IMR-90 (cell line): ENCODE data around the gene RAB31. TPM values are rescaled to one million over a fixed set of nuclear protein-coding genes. Genes with fewer than 3 reads are reported as not detected.

Experiments used
- ATAC-seq: fragments of 200-7000 bp; cut with Tn5 transposase; 2 replicates; pipeline ENCODE4 v1.9.1; 2020; ENCODE audit warnings: low read depth, mild to moderate bottlenecking, moderate library complexity
- BruUV-seq: library from RNA; stranded (reverse); fragments of 400-500 nt; replicated peaks from 2 replicates; lab custom pipeline; 2021; lab: Mats Ljungman, UMichigan
- CTCF ChIA-PET: fragments of 300-600 bp; formaldehyde crosslinking; extraction: SDS; loops from one replicate; lab custom pipeline; 2021; ENCODE audit warnings: antibody characterized with exemption; lab: Yijun Ruan, JAX
- POLR2A ChIA-PET: fragments of 300-600 bp; sonication (Branson Sonifier 250); formaldehyde crosslinking; loops from one replicate; lab custom pipeline; 2022; ENCODE audit warnings: antibody characterized with exemption; ENCODE audit not compliant: unreplicated experiment; lab: Charles Lee
- DNase-seq: peaks from one replicate; pipeline ENCODE4 v3.0.0; 2013
- H2AFZ ChIP-seq: replicated peaks from 2 replicates; pipeline ENCODE3; 2013; ENCODE audit warnings: low read length, mild to moderate bottlenecking; ENCODE audit not compliant: poor library complexity
- H2AK5ac ChIP-seq: 2 replicates; pipeline ENCODE4 v1.6.1; 2013; ENCODE audit warnings: low read depth, low read length, inconsistent platforms
- H2AK9ac ChIP-seq: replicated peaks from 2 replicates; pipeline ENCODE3; 2013; ENCODE audit warnings: mild to moderate bottlenecking, low read depth, low read length, moderate library complexity; ENCODE audit not compliant: poor library complexity
- H2BK120ac ChIP-seq: 2 replicates; pipeline ENCODE4 v1.6.1; 2013; ENCODE audit warnings: low read depth, low read length, inconsistent platforms
- H2BK15ac ChIP-seq: 3 replicates; pipeline ENCODE4 v1.6.1; 2013; ENCODE audit warnings: low read depth, low read length, inconsistent platforms
- H2BK20ac ChIP-seq: 2 replicates; pipeline ENCODE4 v1.6.1; 2013; ENCODE audit warnings: low read depth, mild to moderate bottlenecking, inconsistent platforms, low read length, moderate library complexity
- H2BK5ac ChIP-seq: 2 replicates; pipeline ENCODE4 v1.6.1; 2013; ENCODE audit warnings: mild to moderate bottlenecking, low read depth, low read length, inconsistent platforms; ENCODE audit not compliant: poor library complexity, severe bottlenecking
- H3K14ac ChIP-seq: replicated peaks from 2 replicates; pipeline ENCODE4 v1.6.1; 2013; ENCODE audit warnings: low read depth, low read length, inconsistent platforms
- H3K18ac ChIP-seq: 2 replicates; pipeline ENCODE4 v1.6.1; 2013; ENCODE audit warnings: low read depth, low read length, control low read depth
- H3K23ac ChIP-seq: 2 replicates; pipeline ENCODE4 v1.6.1; 2013; ENCODE audit warnings: low read depth, low read length, inconsistent platforms
- H3K27ac ChIP-seq: 2 replicates; pipeline ENCODE4 v1.5.1; 2013; ENCODE audit warnings: mild to moderate bottlenecking, control low read depth, low read length; ENCODE audit not compliant: insufficient read depth
- H3K27me3 ChIP-seq: 2 replicates; pipeline ENCODE4 v1.6.1; 2013; ENCODE audit warnings: low read length; ENCODE audit not compliant: control insufficient read depth, insufficient read depth
- H3K36me3 ChIP-seq: 2 replicates; pipeline ENCODE4 v1.6.1; 2013; ENCODE audit warnings: low read length, mixed read lengths; ENCODE audit not compliant: control insufficient read depth, insufficient read depth
- H3K4ac ChIP-seq: 2 replicates; pipeline ENCODE4 v1.6.1; 2013; ENCODE audit warnings: low read depth, low read length, inconsistent platforms
- H3K4me1 ChIP-seq: 2 replicates; pipeline ENCODE4 v1.6.1; 2013; ENCODE audit warnings: low read length, mixed read lengths; ENCODE audit not compliant: control insufficient read depth, insufficient read depth
- H3K4me2 ChIP-seq: 2 replicates; pipeline ENCODE4 v1.6.1; 2013; ENCODE audit warnings: low read depth, mild to moderate bottlenecking, control low read depth, low read length, moderate library complexity
- H3K4me3 ChIP-seq: 2 replicates; pipeline ENCODE4 v1.5.1; 2013; ENCODE audit warnings: low read depth, mild to moderate bottlenecking, control low read depth, low read length, moderate library complexity; ENCODE audit not compliant: insufficient read depth
- H3K56ac ChIP-seq: 2 replicates; pipeline ENCODE4 v1.6.1; 2013; ENCODE audit warnings: low read length, inconsistent platforms; ENCODE audit not compliant: insufficient read depth; ENCODE audit errors: extremely low read depth
- H3K79me1 ChIP-seq, 2 experiments: 2 replicates each; pipeline ENCODE4 v1.6.1; 2013; ENCODE audit warnings: low read length in 2 of 2, inconsistent platforms in 1 of 2, low read depth in 1 of 2
- H3K9ac ChIP-seq: 2 replicates; pipeline ENCODE4 v1.6.1; 2013; ENCODE audit warnings: low read depth, low read length, control low read depth
- H3K9me1 ChIP-seq: 2 replicates; pipeline ENCODE4 v1.6.1; 2013; ENCODE audit warnings: low read length, inconsistent platforms; ENCODE audit not compliant: insufficient read depth
- H3K9me3 ChIP-seq: 2 replicates; pipeline ENCODE4 v1.6.1; 2013; ENCODE audit warnings: low read length; ENCODE audit not compliant: control insufficient read depth, insufficient read depth
- H4K20me1 ChIP-seq: 2 replicates; pipeline ENCODE4 v1.6.1; 2013; ENCODE audit warnings: low read length, inconsistent platforms; ENCODE audit not compliant: insufficient read depth
- H4K5ac ChIP-seq: 2 replicates; pipeline ENCODE4 v1.6.1; 2013; ENCODE audit warnings: mild to moderate bottlenecking, low read depth, low read length, control low read depth
- H4K8ac ChIP-seq, 2 experiments: 2 replicates each; pipeline ENCODE4 v1.6.1; 2013; ENCODE audit warnings: low read depth in 2 of 2, low read length in 2 of 2, control low read depth in 1 of 2, inconsistent platforms in 1 of 2
- H4K91ac ChIP-seq: 2 replicates; pipeline ENCODE4 v1.6.1; 2013; ENCODE audit warnings: low read depth, low read length, inconsistent platforms; ENCODE audit not compliant: insufficient read depth
- BHLHE40 ChIP-seq: fragments of 150-350 bp; IDR thresholded peaks from 2 replicates; pipeline ENCODE4 v1.6.1; 2016; ENCODE audit warnings: mild to moderate bottlenecking, low read depth, low read length
- CEBPB ChIP-seq: IDR thresholded peaks from 2 replicates; pipeline ENCODE4 v1.6.1; 2012; ENCODE audit warnings: low read depth, low read length, improper control_type of control experiment
- CHD1 ChIP-seq: IDR thresholded peaks from 2 replicates; pipeline ENCODE4 v1.6.1; 2012; ENCODE audit warnings: low read depth, low read length, improper control_type of control experiment
- FOS ChIP-seq: fragments of 150-350 bp; IDR thresholded peaks from 2 replicates; pipeline ENCODE4 v1.6.1; 2016; ENCODE audit warnings: low read depth, low read length
- MAFK ChIP-seq: IDR thresholded peaks from 2 replicates; pipeline ENCODE4 v1.6.1; 2012; ENCODE audit warnings: low read depth, low read length, improper control_type of control experiment
- MAZ ChIP-seq: IDR thresholded peaks from 2 replicates; pipeline ENCODE4 v1.6.1; 2012; ENCODE audit warnings: low read depth, mild to moderate bottlenecking, low read length, improper control_type of control experiment, moderate library complexity, borderline replicate concordance
- NFE2L2 ChIP-seq: fragments of 150-350 bp; IDR thresholded peaks from 2 replicates; pipeline ENCODE4 v1.6.1; 2016; ENCODE audit warnings: low read depth, mild to moderate bottlenecking, low read length
- POLR2A ChIP-seq: IDR thresholded peaks from 2 replicates; pipeline ENCODE4 v1.6.1; 2012; ENCODE audit warnings: mild to moderate bottlenecking, low read depth, low read length
- RAD21 ChIP-seq: IDR thresholded peaks from 2 replicates; pipeline ENCODE4 v1.6.1; 2012; ENCODE audit warnings: low read length, improper control_type of control experiment
- RFX5 ChIP-seq: IDR thresholded peaks from 2 replicates; pipeline ENCODE4 v1.8.0; 2012; ENCODE audit warnings: low read depth, mild to moderate bottlenecking, low read length, moderate library complexity
- SMC3 ChIP-seq: fragments of 150-350 bp; IDR thresholded peaks from 2 replicates; pipeline ENCODE4 v1.6.1; 2016; ENCODE audit warnings: low read depth, mild to moderate bottlenecking, antibody characterized with exemption, low read length, moderate library complexity
- USF2 ChIP-seq: fragments of 150-350 bp; IDR thresholded peaks from 2 replicates; pipeline ENCODE4 v1.6.1; 2017; ENCODE audit warnings: mild to moderate bottlenecking, antibody characterized with exemption, low read length, low read depth
- WGBS, 2 experiments: methylation state at CpG; one replicate each; pipeline versions ENCODE4 v1.1.5 to v1.1.7; 2013; ENCODE audit warnings: missing lambda C conversion rate in 2 of 2; ENCODE audit not compliant: insufficient read length in 1 of 2; ENCODE audit errors: extremely low coverage in 2 of 2; 5-methylcytosine and 5-hydroxymethylcytosine counted together
- dilution Hi-C: fragments of 300-500 bp; cut with HindIII; formaldehyde crosslinking; loops from one replicate; pipeline ENCODE4 v1.14.3; 2018; ENCODE audit warnings: low sequenced_read_pairs; ENCODE audit not compliant: unreplicated experiment
- in situ Hi-C: fragments of 300-500 bp; cut with MboI; formaldehyde crosslinking; loops from 3 replicates; pipeline ENCODE4 v1.14.3; 2019; ENCODE audit warnings: low sequenced_read_pairs, inconsistent platforms, mixed read lengths
- intact Hi-C: fragments of 100-400 bp; cut with micrococcal nuclease; formaldehyde crosslinking; loops from 2 replicates; pipeline ENCODE4 v1.10.0; 2022
- polyA plus RNA-seq, 3 experiments: library from polyadenylated mRNA; depleted of rRNA; stranded (reverse); fragments of >200 nt; gene quantifications; 2 replicates each; pipeline ENCODE4 v1.2.3, GENCODE V29; 2012; ENCODE audit warnings: low replicate concordance in 1 of 3
- total RNA-seq: library from RNA; depleted of rRNA; stranded (reverse); fragments of >200 nt; gene quantifications from 2 replicates; pipeline ENCODE4 v1.2.3, GENCODE V29; 2012
- TF ChIP-seq, protein P1 (sequence below): conservative IDR thresholded peaks from 2 replicates; pipeline ENCODE4 v1.5.1; 2012; ENCODE audit warnings: mild to moderate bottlenecking, low read depth, low read length, improper control_type of control experiment

RAB31 gene
- total and polyA plus RNA-seq, 2 of the 4 experiments (the other 2 are of a cell fraction): 13.8 to 26.9 TPM

DNA sequence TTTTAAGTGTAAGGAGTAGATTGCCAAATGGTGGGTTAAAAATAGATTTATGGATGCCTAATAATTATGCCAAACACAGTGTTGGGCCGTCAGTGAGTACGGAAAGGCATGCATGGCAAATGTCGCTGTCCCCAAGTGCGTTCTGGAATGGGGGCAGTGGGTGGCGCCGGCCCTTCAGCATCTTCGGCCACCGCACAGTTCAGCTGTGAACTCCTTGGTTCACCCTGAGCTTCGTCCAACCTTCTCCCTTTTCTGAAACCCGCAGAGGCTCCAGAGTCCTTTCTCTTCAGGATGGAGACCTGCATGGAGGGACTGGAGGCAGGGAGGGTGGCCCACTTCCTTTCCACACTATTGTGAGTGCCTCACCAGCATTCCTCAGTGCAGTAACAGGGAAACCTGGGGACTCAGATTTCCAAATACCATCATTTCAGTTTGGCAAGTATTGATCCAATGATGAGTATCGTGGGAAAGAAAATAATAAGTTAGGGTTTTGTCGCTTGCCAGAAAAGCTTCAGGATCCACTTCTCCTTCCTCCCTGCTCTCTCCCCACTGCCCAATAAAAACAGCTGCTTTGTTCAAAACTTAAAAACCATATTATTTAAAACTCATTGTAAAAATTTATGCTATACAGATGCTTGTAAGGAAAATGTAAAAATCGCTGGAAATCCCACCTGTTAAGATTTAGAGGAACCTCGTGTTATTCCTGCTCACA, 103.0 kb downstream of the RAB31 start:
- Histone ChIP-seq H4K91ac (no peak overlapping the region), H4K8ac (no peak overlapping the region), H4K5ac (no peak overlapping the region), H3K27ac (no peak overlapping the region), H3K4ac (no peak overlapping the region), H3K23ac (no peak overlapping the region), H3K14ac (no peak overlapping the region), H3K18ac (no peak overlapping the region), H2BK20ac (no peak overlapping the region), H2BK120ac (no peak overlapping the region), H3K36me3 (peaks cover 1% of the 10 kb centered on the region; the same call in 1 of the 2 replicates), H3K4me3 (no peak overlapping the region), H3K4me2 (no peak overlapping the region), H2BK15ac (no peak overlapping the region), H3K9ac (no peak overlapping the region), H3K27me3 (no peaks in the 10 kb centered on the region), H2BK5ac (no peak overlapping the region), H4K20me1 (peaks cover 4% of the 10 kb centered on the region; the same call in 1 of the 2 replicates), H2AK5ac (no peak overlapping the region; the same call in 1 of the 2 replicates), H3K79me1 (peaks cover 7 to 22% of the 10 kb centered on the region in 2 experiments), H3K9me1 (peaks cover 5% of the 10 kb centered on the region), H3K56ac (no peak overlapping the region), H3K4me1 (peaks cover 13% of the 10 kb centered on the region), H3K9me3 (no peaks in the 10 kb centered on the region), H2AK9ac (no peak overlapping the region), H2AFZ (no peak overlapping the region)
- BruUV-seq: no TSS peak
- DNase-seq (no peak), ATAC-seq (no peak)
- CTCF ChIA-PET: no interaction called here
- intact Hi-C loops (loop anchor here (5.0 kb wide), 1 partner anchor 104 kb away; the partner anchor contains the start of gene RAB31), dilution Hi-C loops (no loop called here), in situ Hi-C loops (no loop called here)
- WGBS, 2 experiments: 33% methylated on average over 1 of the region's 14 CpGs; no CpG with 5 or more reads in 1 of the 2 experiments
- POLR2A ChIA-PET: no interaction called here
- TF ChIP-seq RFX5 (no peak), MAZ (no peak), RAD21 (no peak), POLR2A (no peak), SMC3 (no peak), CHD1 (no peak), BHLHE40 (no peak), CEBPB (no peak), USF2 (no peak), NFE2L2 (no peak), FOS (no peak), MAFK (no peak)
- TF ChIP-seq, protein P1, sequence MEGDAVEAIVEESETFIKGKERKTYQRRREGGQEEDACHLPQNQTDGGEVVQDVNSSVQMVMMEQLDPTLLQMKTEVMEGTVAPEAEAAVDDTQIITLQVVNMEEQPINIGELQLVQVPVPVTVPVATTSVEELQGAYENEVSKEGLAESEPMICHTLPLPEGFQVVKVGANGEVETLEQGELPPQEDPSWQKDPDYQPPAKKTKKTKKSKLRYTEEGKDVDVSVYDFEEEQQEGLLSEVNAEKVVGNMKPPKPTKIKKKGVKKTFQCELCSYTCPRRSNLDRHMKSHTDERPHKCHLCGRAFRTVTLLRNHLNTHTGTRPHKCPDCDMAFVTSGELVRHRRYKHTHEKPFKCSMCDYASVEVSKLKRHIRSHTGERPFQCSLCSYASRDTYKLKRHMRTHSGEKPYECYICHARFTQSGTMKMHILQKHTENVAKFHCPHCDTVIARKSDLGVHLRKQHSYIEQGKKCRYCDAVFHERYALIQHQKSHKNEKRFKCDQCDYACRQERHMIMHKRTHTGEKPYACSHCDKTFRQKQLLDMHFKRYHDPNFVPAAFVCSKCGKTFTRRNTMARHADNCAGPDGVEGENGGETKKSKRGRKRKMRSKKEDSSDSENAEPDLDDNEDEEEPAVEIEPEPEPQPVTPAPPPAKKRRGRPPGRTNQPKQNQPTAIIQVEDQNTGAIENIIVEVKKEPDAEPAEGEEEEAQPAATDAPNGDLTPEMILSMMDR: no peak
